HCEC 1CT (cell line): ENCODE measurements around the gene ANKIB1.
"Not testable (repeated sequence)": the region's sequence is repeated elsewhere in the genome, so short reads cannot be mapped to it uniquely, and the experiment has no call there.

ENCODE experiments used
- DNase-seq: peaks from one replicate; pipeline ENCODE4 v3.0.0-alpha.2; 2017

ANKIB1 gene

GRCh38 chr7:92404170-92404614 lies 158.4 kb downstream of the ANKIB1 start:
- no peak for DNase-seq

- no peak for DNase-seq
Measured at GRCh38 chr7:92409357-92409756, 163.6 kb downstream of the ANKIB1 start.

GRCh38 chr7:92410162-92410561 lies 164.4 kb downstream of the ANKIB1 start:
- DNase-seq, result not testable (repeated sequence)

GRCh38 chr7:92412745-92413144 lies 167.0 kb downstream of the ANKIB1 start:
- DNase-seq, result no peak

- no peak for DNase-seq
Measured at GRCh38 chr7:92413550-92413949, 167.8 kb downstream of the ANKIB1 start.

- DNase-seq, result peak; percentile 7
Measured at GRCh38 chr7:92415225-92415624, 169.5 kb downstream of the ANKIB1 start.

- no peak for DNase-seq
Measured at GRCh38 chr7:92417913-92418312, 172.1 kb downstream of the ANKIB1 start.

- no peak for DNase-seq
Measured at GRCh38 chr7:92421676-92422435, 176.1 kb downstream of the ANKIB1 start.

GRCh38 chr7:92422926-92423325 lies 177.2 kb downstream of the ANKIB1 start:
- no peak for DNase-seq

GRCh38 chr7:92423710-92424131 lies 177.9 kb downstream of the ANKIB1 start:
- no peak for DNase-seq

GRCh38 chr7:92425311-92425947 lies 179.7 kb downstream of the ANKIB1 start:
- no peak for DNase-seq

- no peak for DNase-seq
Measured at GRCh38 chr7:92427193-92427592, 181.4 kb downstream of the ANKIB1 start.

- no peak for DNase-seq
Measured at GRCh38 chr7:92432299-92432946, 186.6 kb downstream of the ANKIB1 start.

GRCh38 chr7:92433019-92433418 lies 187.2 kb downstream of the ANKIB1 start:
- no peak for DNase-seq

GRCh38 chr7:92435542-92435941 lies 189.8 kb downstream of the ANKIB1 start:
- no peak for DNase-seq

- no peak for DNase-seq
Measured at GRCh38 chr7:92436612-92437445, 191.1 kb downstream of the ANKIB1 start.

- no peak for DNase-seq
Measured at GRCh38 chr7:92437956-92438491, 192.2 kb downstream of the ANKIB1 start.

GRCh38 chr7:92442720-92443119 lies 196.9 kb downstream of the ANKIB1 start:
- not testable (repeated sequence) for DNase-seq

GRCh38 chr7:92446869-92447344 lies 201.1 kb downstream of the ANKIB1 start:
- DNase-seq, result no peak

GRCh38 chr7:92447345-92448204 lies 201.8 kb downstream of the ANKIB1 start, which contains the start of gene GATAD1:
GATAD1 (plus strand) TSS chr7:92447482; CDS start chr7:92447730, 248 bp downstream.
- peak; percentile 92 for DNase-seq

- DNase-seq, result peak; percentile 61
Measured at GRCh38 chr7:92448205-92448747, 202.5 kb downstream of the ANKIB1 start.
